HEK293 (cell line): ENCODE measurements around the gene RAP1A.

Experiments
- CTCF ChIA-PET: fragments of 350-600 bp; formaldehyde crosslinking; extraction: SDS; loops from one replicate; lab custom pipeline; 2021; ENCODE audit warnings: antibody characterized with exemption; lab: Yijun Ruan, JAX
- POLR2A ChIA-PET: fragments of 300-600 bp; formaldehyde crosslinking; extraction: SDS; loops from one replicate; lab custom pipeline; 2020; ENCODE audit warnings: antibody characterized with exemption, inconsistent platforms; lab: Yijun Ruan, JAX
- H3K27ac ChIP-seq: fragments of 200-500 bp; sonication (Bioruptor generic); 2 replicates; pipeline ENCODE4 v1.5.1; 2014; ENCODE audit warnings: low read depth, low read length, control low read depth, inconsistent platforms; ENCODE audit errors: extremely low read depth
- H3K36me3 ChIP-seq, 2 experiments: fragments of 200-500 bp in 1 of 2; sonication (Bioruptor generic) in 1 of 2; 1 replicate in 1 of 2; 2 replicates in 1 of 2; pipeline ENCODE4 v1.5.1; 2014 to 2017; ENCODE audit warnings: inconsistent platforms in 2 of 2, low read length in 2 of 2; ENCODE audit not compliant: control insufficient read depth in 2 of 2, insufficient read depth in 1 of 2
- H3K4me1 ChIP-seq: fragments of 200-500 bp; sonication (Bioruptor generic); 2 replicates; pipeline ENCODE4 v1.5.1; 2014; ENCODE audit warnings: mild to moderate bottlenecking, low read length, inconsistent platforms; ENCODE audit not compliant: control insufficient read depth, insufficient read depth
- H3K4me3 ChIP-seq: 2 replicates; pipeline ENCODE4 v1.5.1; 2011; ENCODE audit warnings: low read depth, mild to moderate bottlenecking, control low read depth, low read length, moderate library complexity
- H3K9me3 ChIP-seq: fragments of 200-500 bp; sonication (Bioruptor generic); 2 replicates; pipeline ENCODE4 v1.5.1; 2014; ENCODE audit warnings: low read depth, low read length, inconsistent platforms; ENCODE audit not compliant: control insufficient read depth, insufficient read depth
- BCL11A ChIP-seq: fragments of 450-650 bp; formaldehyde crosslinking; IDR thresholded peaks from 2 replicates; pipeline ENCODE4 v1.5.1; 2016; ENCODE audit warnings: low read depth, missing biosample characterization, missing genetic modification characterization
- IKZF3 ChIP-seq: fragments of 450-650 bp; IDR thresholded peaks from 2 replicates; pipeline ENCODE4 v1.5.0; 2018; ENCODE audit warnings: missing biosample characterization, mild to moderate bottlenecking, missing genetic modification characterization, moderate library complexity
- SCRT2 ChIP-seq: fragments of 450-650 bp; formaldehyde crosslinking; IDR thresholded peaks from 2 replicates; pipeline ENCODE4 v1.5.1; 2016; ENCODE audit warnings: missing biosample characterization, missing genetic modification characterization
- WT1 ChIP-seq: fragments of 450-650 bp; formaldehyde crosslinking; IDR thresholded peaks from 2 replicates; pipeline ENCODE4 v1.5.1; 2016; ENCODE audit warnings: missing biosample characterization, missing genetic modification characterization
- ZBTB8A ChIP-seq: fragments of 450-650 bp; formaldehyde crosslinking; IDR thresholded peaks from 2 replicates; pipeline ENCODE4 v1.5.1; 2016; ENCODE audit warnings: missing biosample characterization, missing genetic modification characterization
- ZNF112 ChIP-seq: fragments of 450-650 bp; formaldehyde crosslinking; IDR thresholded peaks from 2 replicates; pipeline ENCODE4 v1.5.0; 2017; ENCODE audit warnings: missing biosample characterization, missing genetic modification characterization
- ZNF114 ChIP-seq: fragments of 450-650 bp; formaldehyde crosslinking; IDR thresholded peaks from 2 replicates; pipeline ENCODE4 v1.5.0; 2017; ENCODE audit warnings: missing biosample characterization, missing genetic modification characterization
- ZNF223 ChIP-seq: fragments of 450-650 bp; formaldehyde crosslinking; IDR thresholded peaks from 2 replicates; pipeline ENCODE4 v1.5.1; 2016; ENCODE audit warnings: missing biosample characterization, missing genetic modification characterization
- ZNF23 ChIP-seq: fragments of 450-650 bp; formaldehyde crosslinking; IDR thresholded peaks from 2 replicates; pipeline ENCODE4 v1.5.1; 2016; ENCODE audit warnings: missing biosample characterization, missing genetic modification characterization, borderline replicate concordance
- ZNF24 ChIP-seq: fragments of 450-650 bp; formaldehyde crosslinking; IDR thresholded peaks from 2 replicates; pipeline ENCODE4 v1.5.1; 2016; ENCODE audit warnings: missing biosample characterization, missing genetic modification characterization
- ZNF248 ChIP-seq: fragments of 450-650 bp; formaldehyde crosslinking; IDR thresholded peaks from 2 replicates; pipeline ENCODE4 v1.5.1; 2017; ENCODE audit warnings: missing biosample characterization, missing genetic modification characterization
- ZNF423 ChIP-seq: fragments of 450-650 bp; formaldehyde crosslinking; IDR thresholded peaks from 2 replicates; pipeline ENCODE4 v1.5.1; 2016; ENCODE audit warnings: missing biosample characterization, missing genetic modification characterization
- ZNF433 ChIP-seq: fragments of 450-650 bp; formaldehyde crosslinking; IDR thresholded peaks from 2 replicates; pipeline ENCODE4 v1.5.1; 2016; ENCODE audit warnings: missing biosample characterization, missing genetic modification characterization, low read depth
- ZNF530 ChIP-seq: fragments of 450-650 bp; formaldehyde crosslinking; IDR thresholded peaks from 2 replicates; pipeline ENCODE4 v1.5.1; 2016; ENCODE audit warnings: low read depth, missing biosample characterization, missing genetic modification characterization
- ZNF621 ChIP-seq: fragments of 450-650 bp; formaldehyde crosslinking; IDR thresholded peaks from 2 replicates; pipeline ENCODE4 v1.5.1; 2017; ENCODE audit warnings: missing biosample characterization, missing genetic modification characterization
- ZNF747 ChIP-seq: fragments of 450-650 bp; formaldehyde crosslinking; IDR thresholded peaks from 2 replicates; pipeline ENCODE4 v1.5.1; 2016; ENCODE audit warnings: missing biosample characterization, missing genetic modification characterization
- ZNF791 ChIP-seq: fragments of 450-650 bp; formaldehyde crosslinking; IDR thresholded peaks from 2 replicates; pipeline ENCODE4 v1.5.1; 2016; ENCODE audit warnings: missing biosample characterization, missing genetic modification characterization
- ZNF792 ChIP-seq: fragments of 450-650 bp; formaldehyde crosslinking; IDR thresholded peaks from 2 replicates; pipeline ENCODE4 v1.5.1; 2016; ENCODE audit warnings: missing biosample characterization, missing genetic modification characterization
- ZSCAN16 ChIP-seq: fragments of 450-650 bp; formaldehyde crosslinking; IDR thresholded peaks from 2 replicates; pipeline ENCODE4 v1.5.1; 2016; ENCODE audit warnings: missing biosample characterization, missing genetic modification characterization
- ZSCAN23 ChIP-seq: fragments of 450-650 bp; formaldehyde crosslinking; IDR thresholded peaks from 2 replicates; pipeline ENCODE4 v1.5.1; 2016; ENCODE audit warnings: missing biosample characterization, missing genetic modification characterization
- TF ChIP-seq, protein P1 (sequence below): fragments of 450-650 bp; formaldehyde crosslinking; IDR thresholded peaks from 2 replicates; pipeline ENCODE4 v1.5.1; 2016; ENCODE audit warnings: missing biosample characterization, missing genetic modification characterization
- TF ChIP-seq, protein P2 (sequence below): fragments of 450-650 bp; formaldehyde crosslinking; IDR thresholded peaks from 2 replicates; pipeline ENCODE4 v1.5.1; 2016; ENCODE audit warnings: missing biosample characterization, missing genetic modification characterization
- TF ChIP-seq, protein P3 (sequence below): fragments of 450-650 bp; formaldehyde crosslinking; IDR thresholded peaks from 2 replicates; pipeline ENCODE4 v1.5.1; 2016; ENCODE audit warnings: missing biosample characterization, missing genetic modification characterization
- TF ChIP-seq, protein P4 (sequence below): fragments of 450-650 bp; formaldehyde crosslinking; IDR thresholded peaks from 2 replicates; pipeline ENCODE4 v1.5.1; 2016; ENCODE audit warnings: missing biosample characterization, missing genetic modification characterization

The RAP1A gene

DNA sequence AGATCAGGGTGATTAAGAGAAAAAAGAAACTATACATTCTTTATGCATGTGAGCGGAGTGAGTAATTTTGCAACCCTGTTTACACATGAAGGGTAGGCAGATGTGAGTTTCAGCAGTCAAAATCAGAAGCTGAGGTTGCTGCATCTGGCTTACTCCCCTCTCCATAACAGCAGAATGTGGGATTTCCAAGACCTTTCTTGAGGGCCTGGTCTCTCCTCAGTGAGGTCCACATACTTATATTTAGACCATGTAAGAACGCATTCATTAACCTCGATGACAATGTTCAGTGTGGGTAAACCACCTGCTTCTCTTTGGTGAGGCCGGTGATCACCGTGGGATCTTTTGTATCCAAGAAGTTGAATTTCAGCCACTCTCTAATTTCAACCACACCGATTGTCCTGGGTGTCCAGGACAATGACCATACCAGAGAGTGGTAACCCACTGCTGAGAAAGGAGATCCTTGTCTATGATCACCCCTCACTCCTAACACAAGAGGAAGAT lies 18.7 kb upstream of the RAP1A start:
- CTCF ChIA-PET: interaction anchor here (0.9 to 1.4 kb wide), 2 partner anchors 12 to 93 kb away, joined by 3 read pairs; no protein-coding TSS in a partner anchor
- Histone ChIP-seq H3K4me3 (no peak overlapping the region), H3K36me3 (no peaks in the 10 kb centered on the region)
- no peak for TF ChIP-seq ZBTB8A
- TF ChIP-seq ZNF114 (tag by site-specific recombination): no peak
- TF ChIP-seq, protein P1, sequence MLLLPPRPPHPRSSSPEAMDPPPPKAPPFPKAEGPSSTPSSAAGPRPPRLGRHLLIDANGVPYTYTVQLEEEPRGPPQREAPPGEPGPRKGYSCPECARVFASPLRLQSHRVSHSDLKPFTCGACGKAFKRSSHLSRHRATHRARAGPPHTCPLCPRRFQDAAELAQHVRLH (tag by site-specific recombination): no peak
- no peak for TF ChIP-seq ZNF223
- TF ChIP-seq ZNF433 (tag by site-specific recombination): no peak
- TF ChIP-seq ZNF248 (tag by site-specific recombination): no peak
- TF ChIP-seq WT1 (tag by site-specific recombination): no peak
- TF ChIP-seq, all 188 proteins: peak for 0
- POLR2A ChIA-PET: no interaction called here
- Histone ChIP-seq H3K27ac (no peak overlapping the region), H3K9me3 (no peaks in the 10 kb centered on the region), H3K4me1 (no peaks in the 10 kb centered on the region)

DNA sequence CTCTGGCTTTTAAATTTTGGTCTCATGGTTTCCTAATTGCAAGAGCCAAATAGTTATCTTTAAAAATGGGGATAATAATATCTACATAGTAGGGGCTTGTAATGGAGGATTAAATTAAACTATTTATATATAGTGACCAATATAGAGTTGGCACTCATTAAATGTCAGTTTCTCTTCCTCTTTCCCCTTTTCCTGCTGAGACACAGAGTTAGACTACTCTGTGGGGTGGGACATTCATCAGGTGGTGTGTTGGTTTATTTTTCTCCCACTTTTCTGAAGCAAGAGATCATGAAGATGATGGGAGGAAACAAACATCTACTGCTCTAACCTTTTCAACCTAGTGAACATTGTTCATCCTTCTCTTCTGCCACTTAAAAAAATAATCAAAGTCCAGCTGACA lies 17.3 kb upstream of the RAP1A start:
- TF ChIP-seq ZNF112 (tag by site-specific recombination): no peak
- 0 out of 2 replicates have a peak, but pooled peaks have one; percentile 13 for TF ChIP-seq SCRT2 (tag by site-specific recombination)
- H3K9me3 ChIP-seq: no peaks in the 10 kb centered on the region
- no peaks in the 10 kb centered on the region for H3K4me1 ChIP-seq
- CTCF ChIA-PET: no interaction called here
- no peak overlapping the region for H3K27ac ChIP-seq
- H3K4me3 ChIP-seq: no peak overlapping the region
- no peaks in the 10 kb centered on the region for H3K36me3 ChIP-seq
- POLR2A ChIA-PET: no interaction called here

DNA sequence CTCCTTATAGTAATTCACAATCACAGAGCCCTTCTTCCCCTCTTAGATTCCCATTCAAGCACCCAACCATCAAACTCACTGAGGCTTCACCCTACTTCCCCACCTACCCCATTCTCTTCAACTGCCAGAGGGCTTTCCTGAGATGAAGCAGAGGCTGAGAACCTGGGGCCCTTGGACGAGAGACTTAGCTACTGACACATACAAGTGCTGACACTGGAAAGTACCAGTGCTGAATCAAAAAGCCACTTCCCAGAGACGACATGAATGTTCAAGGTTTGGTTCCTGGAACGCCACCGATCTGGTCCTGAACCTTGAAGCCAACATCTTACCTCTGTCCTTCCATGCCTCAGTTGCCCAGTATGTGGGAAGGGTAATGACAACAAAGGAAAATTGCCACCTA lies 16.6 kb upstream of the RAP1A start:
- TF ChIP-seq, protein P2, sequence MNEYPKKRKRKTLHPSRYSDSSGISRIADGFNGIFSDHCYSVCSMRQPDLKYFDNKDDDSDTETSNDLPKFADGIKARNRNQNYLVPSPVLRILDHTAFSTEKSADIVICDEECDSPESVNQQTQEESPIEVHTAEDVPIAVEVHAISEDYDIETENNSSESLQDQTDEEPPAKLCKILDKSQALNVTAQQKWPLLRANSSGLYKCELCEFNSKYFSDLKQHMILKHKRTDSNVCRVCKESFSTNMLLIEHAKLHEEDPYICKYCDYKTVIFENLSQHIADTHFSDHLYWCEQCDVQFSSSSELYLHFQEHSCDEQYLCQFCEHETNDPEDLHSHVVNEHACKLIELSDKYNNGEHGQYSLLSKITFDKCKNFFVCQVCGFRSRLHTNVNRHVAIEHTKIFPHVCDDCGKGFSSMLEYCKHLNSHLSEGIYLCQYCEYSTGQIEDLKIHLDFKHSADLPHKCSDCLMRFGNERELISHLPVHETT (tag by site-specific recombination): no peak
- TF ChIP-seq ZNF24 (tag by site-specific recombination) (no peak), ZSCAN16 (tag by site-specific recombination) (no peak), IKZF3 (tag by site-specific recombination) (no peak), ZNF423 (tag by site-specific recombination) (no peak), BCL11A (tag by site-specific recombination) (no peak), ZSCAN23 (tag by site-specific recombination) (no peak), ZNF792 (no peak), ZNF23 (tag by site-specific recombination) (no peak)
- H3K36me3 ChIP-seq: no peaks in the 10 kb centered on the region
- POLR2A ChIA-PET: no interaction called here
- H3K9me3 ChIP-seq: no peaks in the 10 kb centered on the region
- no peak overlapping the region for H3K27ac ChIP-seq
- no peaks in the 10 kb centered on the region for H3K4me1 ChIP-seq
- CTCF ChIA-PET: no interaction called here
- no peak overlapping the region for H3K4me3 ChIP-seq

DNA sequence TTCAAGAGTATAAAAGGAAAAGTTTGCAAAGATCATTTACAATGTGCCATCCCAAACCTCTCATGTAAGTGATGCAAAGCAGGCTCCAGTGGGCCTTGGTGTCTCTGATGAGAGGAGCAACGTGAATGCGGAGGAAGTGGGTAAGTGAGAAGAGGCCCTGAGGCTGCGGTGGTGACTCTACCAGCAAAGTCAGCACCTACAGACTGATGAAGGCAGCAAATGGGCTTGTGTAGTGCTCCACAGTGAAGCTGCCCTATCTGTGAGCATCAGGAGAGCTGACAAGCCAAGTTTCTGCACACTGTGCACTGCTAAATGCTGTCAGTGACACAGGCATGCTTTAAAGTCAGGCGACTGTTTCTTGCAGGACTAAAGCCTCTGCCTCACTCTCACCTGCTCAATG lies 15.6 kb upstream of the RAP1A start:
- POLR2A ChIA-PET: no interaction called here
- no peaks in the 10 kb centered on the region for H3K36me3 ChIP-seq
- CTCF ChIA-PET: interaction anchor here (0.5 kb wide), 1 partner anchor 109 kb away, joined by 3 read pairs; no protein-coding TSS in a partner anchor
- no peak overlapping the region for H3K4me3 ChIP-seq
- H3K27ac ChIP-seq: no peak overlapping the region
- H3K9me3 ChIP-seq: no peaks in the 10 kb centered on the region
- no peaks in the 10 kb centered on the region for H3K4me1 ChIP-seq
- TF ChIP-seq ZNF621 (tag by site-specific recombination) (no peak), ZNF530 (no peak), ZNF747 (tag by site-specific recombination) (no peak), ZNF791 (no peak)
- TF ChIP-seq, protein P3, sequence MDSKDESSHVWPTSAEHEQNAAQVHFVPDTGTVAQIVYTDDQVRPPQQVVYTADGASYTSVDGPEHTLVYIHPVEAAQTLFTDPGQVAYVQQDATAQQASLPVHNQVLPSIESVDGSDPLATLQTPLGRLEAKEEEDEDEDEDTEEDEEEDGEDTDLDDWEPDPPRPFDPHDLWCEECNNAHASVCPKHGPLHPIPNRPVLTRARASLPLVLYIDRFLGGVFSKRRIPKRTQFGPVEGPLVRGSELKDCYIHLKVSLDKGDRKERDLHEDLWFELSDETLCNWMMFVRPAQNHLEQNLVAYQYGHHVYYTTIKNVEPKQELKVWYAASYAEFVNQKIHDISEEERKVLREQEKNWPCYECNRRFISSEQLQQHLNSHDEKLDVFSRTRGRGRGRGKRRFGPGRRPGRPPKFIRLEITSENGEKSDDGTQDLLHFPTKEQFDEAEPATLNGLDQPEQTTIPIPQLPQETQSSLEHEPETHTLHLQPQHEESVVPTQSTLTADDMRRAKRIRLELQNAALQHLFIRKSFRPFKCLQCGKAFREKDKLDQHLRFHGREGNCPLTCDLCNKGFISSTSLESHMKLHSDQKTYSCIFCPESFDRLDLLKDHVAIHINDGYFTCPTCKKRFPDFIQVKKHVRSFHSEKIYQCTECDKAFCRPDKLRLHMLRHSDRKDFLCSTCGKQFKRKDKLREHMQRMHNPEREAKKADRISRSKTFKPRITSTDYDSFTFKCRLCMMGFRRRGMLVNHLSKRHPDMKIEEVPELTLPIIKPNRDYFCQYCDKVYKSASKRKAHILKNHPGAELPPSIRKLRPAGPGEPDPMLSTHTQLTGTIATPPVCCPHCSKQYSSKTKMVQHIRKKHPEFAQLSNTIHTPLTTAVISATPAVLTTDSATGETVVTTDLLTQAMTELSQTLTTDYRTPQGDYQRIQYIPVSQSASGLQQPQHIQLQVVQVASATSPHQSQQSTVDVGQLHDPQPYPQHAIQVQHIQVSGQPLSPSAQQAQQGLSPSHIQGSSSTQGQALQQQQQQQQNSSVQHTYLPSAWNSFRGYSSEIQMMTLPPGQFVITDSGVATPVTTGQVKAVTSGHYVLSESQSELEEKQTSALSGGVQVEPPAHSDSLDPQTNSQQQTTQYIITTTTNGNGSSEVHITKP: no peak
- TF ChIP-seq, protein P4, sequence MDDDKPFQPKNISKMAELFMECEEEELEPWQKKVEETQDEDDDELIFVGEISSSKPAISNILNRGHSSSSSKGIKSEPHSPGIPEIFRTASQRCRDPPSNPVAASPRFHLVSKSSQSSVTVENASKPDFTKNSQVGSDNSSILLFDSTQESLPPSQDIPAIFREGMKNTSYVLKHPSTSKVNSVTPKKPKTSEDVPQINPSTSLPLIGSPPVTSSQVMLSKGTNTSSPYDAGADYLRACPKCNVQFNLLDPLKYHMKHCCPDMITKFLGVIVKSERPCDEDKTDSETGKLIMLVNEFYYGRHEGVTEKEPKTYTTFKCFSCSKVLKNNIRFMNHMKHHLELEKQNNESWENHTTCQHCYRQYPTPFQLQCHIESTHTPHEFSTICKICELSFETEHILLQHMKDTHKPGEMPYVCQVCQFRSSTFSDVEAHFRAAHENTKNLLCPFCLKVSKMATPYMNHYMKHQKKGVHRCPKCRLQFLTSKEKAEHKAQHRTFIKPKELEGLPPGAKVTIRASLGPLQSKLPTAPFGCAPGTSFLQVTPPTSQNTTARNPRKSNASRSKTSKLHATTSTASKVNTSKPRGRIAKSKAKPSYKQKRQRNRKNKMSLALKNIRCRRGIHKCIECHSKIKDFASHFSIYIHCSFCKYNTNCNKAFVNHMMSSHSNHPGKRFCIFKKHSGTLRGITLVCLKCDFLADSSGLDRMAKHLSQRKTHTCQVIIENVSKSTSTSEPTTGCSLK (tag by site-specific recombination): no peak
